OCI-M2 (cell line): Measurements from ENCODE around the gene FOXP2.
A peak's percentile ranks its signal among the peaks of the same experiment; 100 is the strongest.

Experiments used
- DNase-seq: peaks from one replicate; lab custom pipeline; 2025; ENCODE audit not compliant: unreplicated experiment; lab: John Stamatoyannopoulos, UW

Gene FOXP2

GRCh38 chr7:114703677-114704076 is 289.1 kb downstream of the FOXP2 start:
- DNase-seq = no peak

GRCh38 chr7:114708646-114709045 is 294.0 kb downstream of the FOXP2 start:
- no peak for DNase-seq

DNA sequence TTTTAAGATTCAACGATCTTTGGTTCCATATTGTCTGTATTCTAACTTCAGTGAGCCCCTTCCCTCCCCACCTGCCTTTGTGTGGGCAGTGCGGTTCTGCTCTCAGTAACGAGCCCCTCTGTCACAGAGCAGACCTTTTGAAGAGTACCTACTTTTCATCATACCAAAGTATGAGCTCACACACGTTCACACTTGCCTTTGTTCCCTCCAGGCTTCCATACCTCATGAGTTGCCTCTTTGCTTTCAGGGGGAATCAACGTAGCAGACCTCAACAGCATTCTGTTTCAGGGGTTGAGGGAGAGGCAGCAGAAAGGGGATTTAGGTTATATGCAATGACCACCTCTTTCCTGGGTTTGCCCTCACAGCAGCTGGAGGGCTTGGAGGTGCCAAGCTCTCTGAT is 295.9 kb downstream of the FOXP2 start:
- DNase-seq = no peak

GRCh38 chr7:114711241-114711640 is 296.6 kb downstream of the FOXP2 start:
- DNase-seq = no peak

- DNase-seq = no peak
Measured at GRCh38 chr7:114715907-114716306, 301.3 kb downstream of the FOXP2 start.

GRCh38 chr7:114718861-114719260 is 304.2 kb downstream of the FOXP2 start:
- no peak for DNase-seq

GRCh38 chr7:114720725-114721124 is 306.1 kb downstream of the FOXP2 start:
- no peak for DNase-seq

- DNase-seq = no peak
Measured at GRCh38 chr7:114722562-114722961, 307.9 kb downstream of the FOXP2 start.

DNA sequence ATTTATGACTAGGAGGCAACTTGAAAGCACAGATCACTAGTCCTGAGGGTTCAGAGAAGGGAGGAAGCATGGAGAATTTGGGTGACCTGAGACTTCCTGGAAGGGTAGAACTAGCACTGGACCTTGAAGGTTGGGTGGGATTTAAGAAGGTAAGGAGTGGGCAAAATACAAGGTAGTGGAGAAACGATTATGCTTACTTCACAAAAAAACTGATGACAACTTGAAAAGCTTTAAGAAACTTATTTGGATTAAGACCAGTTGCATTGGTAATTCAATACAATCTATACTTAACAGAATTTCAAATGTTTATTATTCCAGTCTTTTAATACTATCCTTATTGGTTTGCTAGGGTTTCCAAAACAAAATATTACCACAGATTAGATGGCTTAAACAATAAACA is 308.7 kb downstream of the FOXP2 start:
- DNase-seq = no peak

- peak; percentile 82 for DNase-seq
Measured at GRCh38 chr7:114740095-114740494, 325.5 kb downstream of the FOXP2 start.

DNA sequence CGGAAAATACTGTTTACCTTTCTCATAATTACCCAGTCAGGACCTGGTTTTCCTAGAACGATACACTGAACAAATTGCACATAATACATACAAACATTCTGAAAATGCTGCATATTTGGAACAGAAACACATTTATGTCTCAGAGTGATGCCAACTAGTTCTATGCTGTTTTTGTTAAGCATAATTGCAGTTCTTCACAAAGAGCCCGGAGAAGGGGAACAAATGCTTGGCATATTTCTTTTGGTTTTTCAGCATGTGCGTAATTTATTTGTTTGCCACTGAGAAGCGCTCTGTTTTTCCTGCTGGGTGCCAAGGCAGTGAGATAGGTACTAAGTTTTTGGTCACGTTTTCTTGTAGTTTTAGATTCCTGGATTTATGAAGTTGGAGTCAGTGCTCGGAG is 326.3 kb downstream of the FOXP2 start:
- DNase-seq = no peak

GRCh38 chr7:114741911-114742310 is 327.3 kb downstream of the FOXP2 start:
- no peak for DNase-seq
